T47D (cell line): ENCODE measurements around the gene TM2D1.
"Not testable (repeated sequence)": the region's sequence is repeated elsewhere in the genome, so short reads cannot be mapped to it uniquely, and the experiment has no call there.

Experiments
- DNase-seq, 2 experiments: peaks; one replicate each; pipeline versions ENCODE4 v3.0.0 to v3.0.0-alpha.2; 2011 to 2012; ENCODE audit warnings: low read depth in 1 of 2, low spot score in 1 of 2
- JUND ChIP-seq: IDR thresholded peaks from 2 replicates; pipeline ENCODE4 v1.6.1; 2012; ENCODE audit warnings: low read depth
- in situ Hi-C: cut with HindIII; loops from 2 replicates; pipeline ENCODE4 v1.10.0; 2016; ENCODE audit warnings: low sequenced_read_pairs, low pct_unique_long_range_greater_than_20kb

The TM2D1 gene

GRCh38 chr1:61708953-61709907, 15.7 kb downstream of the TM2D1 start:
- no peak for DNase-seq
- in situ Hi-C loops, result no loop called here
- TF ChIP-seq JUND, result no peak

GRCh38 chr1:61699911-61700851, 24.8 kb downstream of the TM2D1 start:
- in situ Hi-C loops, result no loop called here
- DNase-seq, result no peak
- no peak for TF ChIP-seq JUND

GRCh38 chr1:61692155-61692800, 32.7 kb downstream of the TM2D1 start:
- peak in 1 of 2 experiments; percentile 42 for DNase-seq

GRCh38 chr1:61687901-61688300, 37.0 kb downstream of the TM2D1 start:
- DNase-seq, result no peak
- no peak for TF ChIP-seq JUND
- in situ Hi-C loops, result no loop called here

More at GRCh38 chr1:61692155-61692800, 32.7 kb downstream of the TM2D1 start:
- in situ Hi-C loops, result no loop called here
- no peak for TF ChIP-seq JUND

- TF ChIP-seq JUND, result no peak
- in situ Hi-C loops, result no loop called here
- DNase-seq, result no peak
Measured at GRCh38 chr1:61682891-61683290, 42.0 kb downstream of the TM2D1 start.

GRCh38 chr1:61680500-61680899, 44.4 kb downstream of the TM2D1 start:
- no peak for TF ChIP-seq JUND
- DNase-seq, result no peak
- in situ Hi-C loops, result no loop called here

- DNase-seq, in situ Hi-C loops: not testable (repeated sequence)
Measured at GRCh38 chr1:61676881-61677280, 48.1 kb downstream of the TM2D1 start.

- in situ Hi-C loops, result no loop called here
- no peak for DNase-seq
- no peak for TF ChIP-seq JUND
Measured at GRCh38 chr1:61674221-61674620, 50.7 kb downstream of the TM2D1 start.

- no peak for TF ChIP-seq JUND
- in situ Hi-C loops, result no loop called here
- no peak for DNase-seq
Measured at GRCh38 chr1:61672376-61672775, 52.6 kb downstream of the TM2D1 start.

GRCh38 chr1:61670445-61670844, 54.5 kb downstream of the TM2D1 start:
- in situ Hi-C loops, result no loop called here
- no peak for DNase-seq
- no peak for TF ChIP-seq JUND

- no peak for TF ChIP-seq JUND
- DNase-seq, result no peak
- in situ Hi-C loops, result no loop called here
Measured at GRCh38 chr1:61670016-61670415, 54.9 kb downstream of the TM2D1 start.

GRCh38 chr1:61659061-61659460, 65.9 kb downstream of the TM2D1 start:
- no peak for TF ChIP-seq JUND
- in situ Hi-C loops, result no loop called here
- DNase-seq, result no peak
